Esophagus muscularis mucosa (tissue), 2 donors: ENCODE measurements around the gene C1orf87.

ENCODE experiments used
- POLR2A ChIP-seq: fragments of 450-650 bp; IDR thresholded peaks from one replicate; pipeline ENCODE4 v1.6.1; 2017; ENCODE audit warnings: antibody characterized with exemption, moderate library complexity, mild to moderate bottlenecking, low read depth
- POLR2AphosphoS5 ChIP-seq, 2 donors: sonication (generic); formaldehyde crosslinking; IDR thresholded peaks; one replicate each; pipeline ENCODE4 v1.6.1; 2017; ENCODE audit warnings: antibody characterized with exemption in 2 of 2

DNA sequence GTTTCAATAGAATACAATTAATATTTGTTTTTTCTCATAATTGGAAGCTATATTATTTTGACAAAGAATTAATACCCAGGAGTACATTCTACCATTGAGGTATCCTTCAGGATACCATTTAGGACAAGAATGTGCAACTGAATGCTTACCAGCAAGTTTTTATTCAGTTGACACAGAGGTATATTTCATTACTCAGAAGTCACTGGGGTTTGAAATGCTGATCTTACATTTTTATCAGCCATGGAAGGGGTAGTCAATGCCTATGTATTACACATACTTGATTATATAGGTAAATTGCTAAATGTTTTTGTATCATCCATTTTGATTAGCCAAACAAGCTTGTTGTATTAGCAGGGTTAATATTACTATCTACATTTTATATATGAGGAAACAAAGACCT lies 48.0 kb downstream of the C1orf87 start:
- TF ChIP-seq POLR2A (no peak), POLR2AphosphoS5 (IDR thresholded peaks at IDR 0.05) (no peak)
